NCI-H2107 treated with DMSO at 0.1 percent for 48 hours (cell line): ENCODE measurements around the gene DEFB131B.
"Not testable (repeated sequence)": the region's sequence is repeated elsewhere in the genome, so short reads cannot be mapped to it uniquely, and the experiment has no call there.

Experiments used
- DNase-seq: peaks from one replicate; lab custom pipeline; 2025; ENCODE audit not compliant: unreplicated experiment; lab: John Stamatoyannopoulos, UW

DEFB131B gene

DNA sequence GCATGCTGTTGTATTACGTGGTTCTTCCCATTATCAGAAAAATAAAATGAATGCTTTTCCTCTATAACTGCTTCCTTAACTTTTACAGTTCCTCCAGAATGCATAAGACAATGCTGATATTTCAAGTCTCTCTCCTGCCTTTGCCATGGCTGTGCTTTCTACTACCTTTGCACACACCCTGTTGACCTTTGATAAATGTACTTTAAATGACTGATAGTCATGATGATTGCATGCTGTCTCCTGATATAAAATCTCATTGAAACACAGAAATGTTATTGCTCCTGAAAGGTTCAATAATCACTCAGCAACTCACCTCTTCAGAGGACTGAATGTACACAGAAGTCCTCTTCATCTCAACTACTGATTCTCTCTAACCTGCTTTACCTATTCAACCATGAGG is at the start of gene DEFB131B:
TSS of gene DEFB131B (plus strand) at position 395 of the 400 bp plus-strand sequence. CDS start at position 395, 0 bp downstream.
- DNase-seq = not testable (repeated sequence)

DNA sequence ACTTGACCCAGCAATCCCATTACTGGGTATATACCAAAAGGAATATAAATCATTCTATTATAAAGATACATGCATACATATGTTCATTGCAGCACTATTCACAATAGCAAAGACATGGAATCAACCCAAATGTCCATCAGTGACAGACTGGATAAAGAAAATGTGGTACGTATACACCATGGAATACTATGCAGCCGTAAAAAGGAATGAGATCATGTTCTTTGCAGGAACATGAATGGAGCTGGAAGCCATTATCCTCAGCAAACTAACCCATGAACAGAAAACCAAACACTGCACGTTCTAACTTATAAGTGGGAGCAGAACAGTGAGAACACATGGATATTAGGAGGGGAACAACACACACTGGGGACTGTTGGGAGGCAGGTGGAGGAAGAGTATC is 49.0 kb upstream of the DEFB131B start:
- DNase-seq = not testable (repeated sequence)

- DNase-seq = not testable (repeated sequence)
Observed at GRCh38 chr11:71829686-71830085, 48.6 kb upstream of the DEFB131B start.

DNA sequence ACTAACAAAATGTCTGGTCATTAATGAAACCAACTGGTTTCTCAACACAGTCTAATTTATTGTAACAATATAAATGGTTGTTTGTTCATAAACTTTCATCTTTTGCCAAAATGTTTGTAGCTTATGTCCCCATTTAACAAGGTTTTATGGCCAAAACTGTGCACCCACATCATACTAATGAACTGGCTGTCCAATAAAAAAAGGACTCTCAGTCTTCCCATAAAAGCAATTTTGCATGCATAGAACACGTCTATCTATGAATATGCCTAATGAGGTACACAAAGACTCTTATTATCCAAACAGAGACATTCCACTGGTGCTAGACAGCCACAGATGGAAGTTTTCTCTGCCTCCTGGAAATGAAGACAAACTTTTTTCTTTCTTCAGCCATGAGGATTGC is 45.4 kb upstream of the DEFB131B start, which contains the start of gene DEFB108B:
TSS of gene DEFB108B (plus strand) at position 390 of the 400 bp plus-strand sequence. CDS start at position 390, 0 bp downstream.
- DNase-seq = not testable (repeated sequence)

GRCh38 chr11:71842720-71843119 is 35.5 kb upstream of the DEFB131B start:
- DNase-seq = not testable (repeated sequence)

GRCh38 chr11:71843355-71843754 is 34.9 kb upstream of the DEFB131B start:
- DNase-seq = not testable (repeated sequence)

DNA sequence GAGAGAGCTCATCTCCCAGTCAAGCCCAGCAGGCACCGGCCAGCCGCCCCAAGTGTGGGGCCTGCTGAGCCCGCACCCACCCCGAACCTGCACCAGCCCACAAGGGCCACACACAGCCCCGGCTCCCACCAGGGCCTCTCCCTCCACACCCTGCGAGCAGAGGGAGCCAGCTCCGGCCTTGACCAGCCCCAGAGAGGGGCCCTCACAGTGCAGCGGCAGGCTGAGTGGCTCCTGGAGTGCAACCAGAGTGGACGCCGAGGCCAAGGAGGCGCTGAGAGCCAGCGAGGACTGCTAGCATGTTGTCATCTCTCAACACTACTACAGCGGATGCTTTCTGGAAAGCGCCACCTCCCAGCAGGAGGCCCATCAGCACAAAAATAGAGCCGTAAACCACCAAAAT is 34.4 kb upstream of the DEFB131B start:
- no peak for DNase-seq

DNA sequence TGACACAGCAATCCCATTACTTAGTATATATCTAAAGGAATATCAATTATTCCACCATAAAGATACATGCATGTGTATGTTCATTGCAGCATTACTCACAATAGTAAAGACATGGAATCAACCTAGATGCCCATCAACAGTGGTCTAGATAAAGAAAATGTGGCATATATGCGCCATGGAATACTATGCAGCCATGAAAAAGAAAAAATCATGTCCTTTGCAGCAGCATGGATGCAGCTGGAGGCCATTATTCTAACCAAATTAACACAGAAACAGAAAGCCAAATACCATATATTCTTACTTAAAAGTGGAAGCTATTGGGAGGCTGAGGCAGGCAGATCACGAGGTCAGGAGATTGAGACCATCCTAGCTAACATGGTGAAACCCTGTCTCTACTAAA is 24.4 kb upstream of the DEFB131B start:
- not testable (repeated sequence) for DNase-seq

DNA sequence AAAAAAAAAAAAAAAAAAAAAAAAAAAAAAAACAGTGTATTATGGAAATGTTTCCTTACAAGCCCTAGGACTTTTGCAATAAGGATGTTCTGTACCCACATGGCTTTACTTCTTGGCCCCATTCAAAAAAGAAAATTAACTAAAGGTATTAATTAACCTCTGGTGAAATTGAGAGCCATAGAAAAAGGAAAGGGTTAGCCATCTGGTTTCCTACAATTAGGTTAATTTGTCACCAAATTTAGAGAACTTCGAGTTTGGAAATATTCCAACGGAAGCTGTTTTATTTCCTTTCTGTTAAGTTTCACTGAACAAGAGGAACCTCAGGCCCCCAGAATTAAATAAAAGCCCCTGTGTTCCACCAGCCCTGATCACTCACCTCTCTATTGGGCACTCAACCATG is 22.4 kb upstream of the DEFB131B start:
- DNase-seq = not testable (repeated sequence)

- not testable (repeated sequence) for DNase-seq
Observed at GRCh38 chr11:71860835-71861234, 17.4 kb upstream of the DEFB131B start.

- DNase-seq = peak; percentile 3
Observed at GRCh38 chr11:71863978-71864627, 14.2 kb upstream of the DEFB131B start.

DNA sequence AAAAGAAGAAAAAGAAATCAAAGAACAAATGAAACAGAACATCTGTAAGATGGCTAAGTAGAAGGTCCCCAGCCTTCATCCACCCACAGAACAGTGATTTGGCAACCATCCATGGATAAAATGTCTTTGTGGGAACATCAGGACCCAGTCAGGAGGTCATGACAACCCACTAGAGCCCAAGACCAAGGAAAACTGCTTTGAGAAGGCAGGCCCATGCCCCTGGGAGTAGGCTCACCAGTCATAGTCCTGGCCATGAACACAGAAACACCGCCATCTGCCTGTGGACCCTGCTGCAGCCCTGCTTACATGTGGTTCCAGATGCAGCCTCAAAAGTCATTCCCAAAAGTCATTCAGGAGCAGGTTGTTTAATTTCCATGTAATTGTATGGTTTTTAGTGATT is 11.0 kb upstream of the DEFB131B start:
- not testable (repeated sequence) for DNase-seq

- DNase-seq = not testable (repeated sequence)
Observed at GRCh38 chr11:71869931-71870330, 8.3 kb upstream of the DEFB131B start.

- DNase-seq = not testable (repeated sequence)
Observed at GRCh38 chr11:71870661-71871060, 7.6 kb upstream of the DEFB131B start.

GRCh38 chr11:71876262-71876661 is 2.0 kb upstream of the DEFB131B start:
- not testable (repeated sequence) for DNase-seq

- DNase-seq = not testable (repeated sequence)
Observed at GRCh38 chr11:71885806-71886205, 7.6 kb downstream of the DEFB131B start.

- not testable (repeated sequence) for DNase-seq
Observed at GRCh38 chr11:71888335-71889010, 10.2 kb downstream of the DEFB131B start.

- DNase-seq = not testable (repeated sequence)
Observed at GRCh38 chr11:71889181-71889872, 11.1 kb downstream of the DEFB131B start.

- DNase-seq = no peak
Observed at GRCh38 chr11:71895961-71896360, 17.7 kb downstream of the DEFB131B start.

DNA sequence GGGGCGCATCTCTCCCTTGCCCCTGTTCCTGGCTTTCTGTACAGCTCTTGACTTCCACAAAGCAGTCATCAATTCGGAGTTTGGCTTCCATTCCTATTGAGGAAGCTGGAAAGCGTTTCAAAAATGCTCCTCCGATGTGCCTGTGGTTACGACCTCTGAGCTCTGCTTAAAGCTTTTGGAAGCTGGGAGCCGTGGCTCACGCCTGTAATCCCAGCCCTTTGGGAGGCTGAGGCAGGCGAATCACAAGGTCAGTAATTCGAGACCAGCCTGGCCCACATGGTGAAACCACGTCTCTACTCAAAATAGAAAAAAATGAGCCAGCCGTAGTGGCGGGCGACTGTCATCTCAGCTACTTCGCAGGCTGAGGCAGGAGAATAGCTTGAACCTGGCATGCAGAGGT is 22.9 kb downstream of the DEFB131B start:
- not testable (repeated sequence) for DNase-seq

- DNase-seq = no peak
Observed at GRCh38 chr11:71908218-71908617, 30.0 kb downstream of the DEFB131B start.

GRCh38 chr11:71910775-71911174 is 32.5 kb downstream of the DEFB131B start:
- not testable (repeated sequence) for DNase-seq
